Subcutaneous adipose tissue (tissue), 4 donors: Measurements from ENCODE around the gene ANKRD34A. TPM values are rescaled to one million over a fixed set of nuclear protein-coding genes. Genes with fewer than 3 reads are reported as not detected.

Experiments
- CTCF ChIP-seq: fragments of 450-650 bp; IDR thresholded peaks from one replicate; pipeline ENCODE4 v1.5.1; 2016; ENCODE audit warnings: low read depth, mild to moderate bottlenecking, control low read depth, antibody characterized with exemption, moderate library complexity
- total RNA-seq, 4 donors: library from RNA; depleted of rRNA; stranded (reverse); fragments of >200 nt; gene quantifications; one replicate each; pipeline ENCODE4 v1.1.0, GENCODE V29; 2016

The ANKRD34A gene
- total RNA-seq, 4 donors from 2014 or later: 0.22 to 1.9 (median 0.34) TPM; not detected in 1

- TF ChIP-seq CTCF: no peak
Observed at GRCh38 chr1:145918992-145919939, 45.1 kb downstream of the ANKRD34A start.

GRCh38 chr1:145918144-145918991 is 46.0 kb downstream of the ANKRD34A start, which contains the start of gene PEX11B:
PEX11B (minus strand) TSS chr1:145918717; CDS start chr1:145918688, 29 bp downstream.
- no peak for TF ChIP-seq CTCF

GRCh38 chr1:145917595-145917994 is 46.8 kb downstream of the ANKRD34A start:
- TF ChIP-seq CTCF: no peak

GRCh38 chr1:145916745-145917144 is 47.6 kb downstream of the ANKRD34A start:
- TF ChIP-seq CTCF: no peak

- no peak for TF ChIP-seq CTCF
Observed at GRCh38 chr1:145912128-145912641, 52.2 kb downstream of the ANKRD34A start.

Other genes with a start within 250 kb of the ANKRD34A start
- gene CD160, start 245.1 kb downstream of the ANKRD34A start, total RNA-seq: not detected
- 10 to 100 TPM; 17.0 to 33.7 (median 25.6) TPM for gene RNF115, start 140.5 kb downstream of the ANKRD34A start, total RNA-seq
- 10 to 100 TPM; 30.5 to 39.0 (median 37.1) TPM for gene POLR3C, start 140.4 kb downstream of the ANKRD34A start, total RNA-seq
- gene NUDT17, start 118.9 kb downstream of the ANKRD34A start, total RNA-seq: 1 to 10 TPM in 3 of 4 donors, under 1 TPM in 1; 0.75 to 4.6 (median 2.4) TPM
- gene PIAS3, start 105.5 kb downstream of the ANKRD34A start, total RNA-seq: 10 to 100 TPM in 3 of 4 donors, 1 to 10 TPM in 1; 7.7 to 16.4 (median 13.4) TPM
- gene ANKRD35, start 78.7 kb downstream of the ANKRD34A start, total RNA-seq: 1 to 10 TPM; 1.6 to 7.0 (median 4.5) TPM
- 1 to 10 TPM in 3 of 4 donors, under 1 TPM in 1; 0.75 to 2.6 (median 1.6) TPM for gene ITGA10, start 54.5 kb downstream of the ANKRD34A start, total RNA-seq
- gene PEX11B, start 45.9 kb downstream of the ANKRD34A start, total RNA-seq: 10 to 100 TPM; 17.0 to 21.1 (median 20.3) TPM
- gene RBM8A, start 37.1 kb downstream of the ANKRD34A start, total RNA-seq: 100 to 1,000 TPM; 104 to 115 (median 107) TPM
- gene LIX1L, start 6.6 kb downstream of the ANKRD34A start, total RNA-seq: 10 to 100 TPM; 21.4 to 26.4 (median 22.5) TPM
- gene POLR3GL, start 115 bp upstream of the ANKRD34A start, total RNA-seq: 10 to 100 TPM; 19.6 to 39.9 (median 32.8) TPM
- gene TXNIP, start 32.0 kb upstream of the ANKRD34A start, total RNA-seq: 1,000 to 10,000 TPM; 3,407 to 4,253 (median 3,725) TPM
- gene HJV, start 57.2 kb upstream of the ANKRD34A start, total RNA-seq: not detected
- gene NBPF10, start 180.2 kb upstream of the ANKRD34A start, total RNA-seq: 1 to 10 TPM in 3 of 4 donors, under 1 TPM in 1; 0.98 to 5.3 (median 3.7) TPM